Spleen (tissue), 7 donors: ENCODE data around the gene PKP2.

Experiments
- CTCF ChIP-seq, 11 experiments: fragments of 200-600 bp in 7 of 11; fragments of 450-650 bp in 4 of 11; sonication (generic) in 4 of 11; IDR thresholded peaks in 8 of 11; conservative IDR thresholded peaks in 3 of 11; 1 replicate in 7 of 11; 2 replicates in 4 of 11; pipeline versions ENCODE4 v1.4.0 to v1.8.0; 2016 to 2021; ENCODE audit warnings: antibody characterized with exemption in 11 of 11, inconsistent platforms in 4 of 11, mild to moderate bottlenecking in 1 of 11
- POLR2A ChIP-seq, 3 donors: fragments of 450-650 bp; IDR thresholded peaks; one replicate each; pipeline ENCODE4 v1.5.1; 2017; ENCODE audit warnings: antibody characterized with exemption in 3 of 3, mild to moderate bottlenecking in 1 of 3
- donor health status: DM: no; HTN: no; CAD: no; lungs with moderate emphysema.
- donor health status: DM: no; HTN: no; CAD: no.
- donor health status: DM: no; HTN: no; CAD: no.

- TF ChIP-seq CTCF (IDR thresholded peaks at IDR 0.05 in 8 of 11, conservative IDR thresholded peaks at IDR 0.05 in 3 of 11), result no peak
- TF ChIP-seq POLR2A (IDR thresholded peaks at IDR 0.05), result no peak
These were observed 33.4 kb downstream of the PKP2 start for GRCh38 chr12:32863128-32863527.
